GM19468 (cell line): Measurements from ENCODE around the gene ZXDC.

Experiments
- ATAC-seq: cut with Tn5 transposase; IDR thresholded peaks from one replicate; pipeline ENCODE4 v1.9.1; 2021; ENCODE audit warnings: mild to moderate bottlenecking, moderate library complexity, moderate number of reproducible peaks; ENCODE audit not compliant: unreplicated experiment; ENCODE audit errors: extremely low read depth

The ZXDC gene

GRCh38 chr3:126401611-126402160, 74.0 kb downstream of the ZXDC start:
- ATAC-seq, result no peak

GRCh38 chr3:126399756-126400155, 75.9 kb downstream of the ZXDC start:
- no peak for ATAC-seq

- ATAC-seq, result peak; percentile 23
These were observed 76.3 kb downstream of the ZXDC start for GRCh38 chr3:126399351-126399735.

GRCh38 chr3:126398423-126399350, 77.0 kb downstream of the ZXDC start:
- ATAC-seq, result no peak

GRCh38 chr3:126397610-126398422, 77.9 kb downstream of the ZXDC start:
- ATAC-seq, result no peak

GRCh38 chr3:126396536-126396935, 79.2 kb downstream of the ZXDC start:
- no peak for ATAC-seq

- ATAC-seq, result no peak
These were observed 79.7 kb downstream of the ZXDC start for GRCh38 chr3:126395846-126396513.

GRCh38 chr3:126394977-126395321, 80.7 kb downstream of the ZXDC start:
- ATAC-seq, result no peak

- no peak for ATAC-seq
These were observed 81.3 kb downstream of the ZXDC start, which contains the start of gene CFAP100 for GRCh38 chr3:126394179-126394976. TSS of gene CFAP100 (plus strand) at chr3:126394909. CDS start at chr3:126396001, 1,092 bp downstream.

GRCh38 chr3:126393563-126393962, 82.1 kb downstream of the ZXDC start:
- ATAC-seq, result no peak

GRCh38 chr3:126392246-126392645, 83.4 kb downstream of the ZXDC start:
- no peak for ATAC-seq

GRCh38 chr3:126391631-126392030, 84.1 kb downstream of the ZXDC start:
- ATAC-seq, result no peak

- ATAC-seq, result no peak
These were observed 84.9 kb downstream of the ZXDC start for GRCh38 chr3:126390751-126391150.

- no peak for ATAC-seq
These were observed 85.5 kb downstream of the ZXDC start for GRCh38 chr3:126390201-126390600.

GRCh38 chr3:126389794-126390146, 85.9 kb downstream of the ZXDC start:
- ATAC-seq, result no peak

- ATAC-seq, result peak; percentile 21
These were observed 86.4 kb downstream of the ZXDC start for GRCh38 chr3:126389112-126389793.
